Brain microvascular endothelial cell (primary cell): Measurements from ENCODE around the gene LRIF1.

Experiments used
- DNase-seq: peaks from one replicate; pipeline ENCODE4 v3.0.0-alpha.2; 2020
- H3K27ac ChIP-seq: fragments of 250-450 bp; sonication (Bioruptor Pico); 2 replicates; pipeline ENCODE4 v1.5.1; 2020; ENCODE audit warnings: mild to moderate bottlenecking, moderate library complexity
- H3K27me3 ChIP-seq: fragments of 250-450 bp; sonication (Bioruptor Pico); replicated peaks from 2 replicates; pipeline ENCODE4 v1.5.1; 2020; ENCODE audit warnings: mild to moderate bottlenecking
- H3K36me3 ChIP-seq: fragments of 250-450 bp; sonication (Bioruptor Pico); replicated peaks from 2 replicates; pipeline ENCODE4 v1.5.1; 2020; ENCODE audit warnings: mild to moderate bottlenecking
- H3K4me3 ChIP-seq: 2 replicates; pipeline ENCODE4 v1.5.1; 2011; ENCODE audit warnings: low read depth, mild to moderate bottlenecking, control low read depth, low read length, moderate library complexity
- in situ Hi-C: cut with HindIII; loops from 2 replicates; pipeline ENCODE4 v1.10.0; 2017; ENCODE audit warnings: low sequenced_read_pairs, low pct_ligation_motif_present
- TF ChIP-seq, protein P1 (sequence below): IDR thresholded peaks from 2 replicates; pipeline ENCODE4 v1.5.1; 2011; ENCODE audit warnings: low read depth, mild to moderate bottlenecking, moderate library complexity, low read length, control low read depth, inconsistent platforms; ENCODE audit errors: missing control alignments

Gene LRIF1

DNA sequence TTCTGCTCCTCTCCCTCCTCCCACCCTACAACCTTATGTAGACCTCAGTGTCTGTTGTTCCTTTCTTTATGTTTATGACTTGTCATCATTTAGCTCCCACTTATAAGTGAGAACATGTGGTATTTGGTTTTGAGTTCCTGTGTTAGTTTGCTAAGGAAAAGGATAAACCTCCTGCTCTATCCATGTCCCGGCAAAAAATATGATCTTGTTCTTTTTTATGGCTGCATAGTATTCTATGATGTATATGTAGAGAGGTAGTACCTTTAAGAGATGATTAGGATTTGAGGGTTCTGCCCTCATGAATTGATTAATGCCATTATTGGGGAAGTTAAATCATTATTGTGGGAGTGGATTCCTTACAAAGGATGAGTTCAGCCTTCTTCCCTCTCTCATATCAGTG, 41.8 kb downstream of the LRIF1 start:
- TF ChIP-seq, protein P1, sequence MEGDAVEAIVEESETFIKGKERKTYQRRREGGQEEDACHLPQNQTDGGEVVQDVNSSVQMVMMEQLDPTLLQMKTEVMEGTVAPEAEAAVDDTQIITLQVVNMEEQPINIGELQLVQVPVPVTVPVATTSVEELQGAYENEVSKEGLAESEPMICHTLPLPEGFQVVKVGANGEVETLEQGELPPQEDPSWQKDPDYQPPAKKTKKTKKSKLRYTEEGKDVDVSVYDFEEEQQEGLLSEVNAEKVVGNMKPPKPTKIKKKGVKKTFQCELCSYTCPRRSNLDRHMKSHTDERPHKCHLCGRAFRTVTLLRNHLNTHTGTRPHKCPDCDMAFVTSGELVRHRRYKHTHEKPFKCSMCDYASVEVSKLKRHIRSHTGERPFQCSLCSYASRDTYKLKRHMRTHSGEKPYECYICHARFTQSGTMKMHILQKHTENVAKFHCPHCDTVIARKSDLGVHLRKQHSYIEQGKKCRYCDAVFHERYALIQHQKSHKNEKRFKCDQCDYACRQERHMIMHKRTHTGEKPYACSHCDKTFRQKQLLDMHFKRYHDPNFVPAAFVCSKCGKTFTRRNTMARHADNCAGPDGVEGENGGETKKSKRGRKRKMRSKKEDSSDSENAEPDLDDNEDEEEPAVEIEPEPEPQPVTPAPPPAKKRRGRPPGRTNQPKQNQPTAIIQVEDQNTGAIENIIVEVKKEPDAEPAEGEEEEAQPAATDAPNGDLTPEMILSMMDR: no peak
- DNase-seq: no peak
- in situ Hi-C loops: no loop called here
- Histone ChIP-seq H3K4me3 (no peak overlapping the region), H3K27me3 (no peaks in the 10 kb centered on the region), H3K27ac (no peak overlapping the region), H3K36me3 (no peaks in the 10 kb centered on the region)

DNA sequence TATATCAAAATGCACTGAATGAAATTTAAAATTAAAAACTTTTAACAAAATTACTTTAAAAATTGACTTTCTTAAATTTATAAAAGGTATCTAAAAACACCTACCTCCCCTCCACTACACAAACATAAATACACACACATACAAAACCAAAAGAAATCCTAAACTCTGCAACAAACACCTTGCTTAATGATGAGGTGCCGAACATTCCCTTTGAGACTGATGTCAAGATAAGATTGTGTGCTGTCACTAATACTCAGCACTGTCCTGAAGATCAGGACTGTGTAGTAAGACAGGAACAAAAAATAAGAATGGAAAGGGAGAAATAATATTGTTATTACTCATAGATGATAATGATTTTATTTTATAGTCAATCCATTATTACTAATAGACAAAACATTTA, 45.7 kb downstream of the LRIF1 start:
- Histone ChIP-seq H3K4me3 (no peak overlapping the region), H3K27me3 (no peaks in the 10 kb centered on the region), H3K36me3 (no peaks in the 10 kb centered on the region), H3K27ac (no peak overlapping the region)
- in situ Hi-C loops: no loop called here
- TF ChIP-seq, protein P1: no peak
- no peak for DNase-seq

DNA sequence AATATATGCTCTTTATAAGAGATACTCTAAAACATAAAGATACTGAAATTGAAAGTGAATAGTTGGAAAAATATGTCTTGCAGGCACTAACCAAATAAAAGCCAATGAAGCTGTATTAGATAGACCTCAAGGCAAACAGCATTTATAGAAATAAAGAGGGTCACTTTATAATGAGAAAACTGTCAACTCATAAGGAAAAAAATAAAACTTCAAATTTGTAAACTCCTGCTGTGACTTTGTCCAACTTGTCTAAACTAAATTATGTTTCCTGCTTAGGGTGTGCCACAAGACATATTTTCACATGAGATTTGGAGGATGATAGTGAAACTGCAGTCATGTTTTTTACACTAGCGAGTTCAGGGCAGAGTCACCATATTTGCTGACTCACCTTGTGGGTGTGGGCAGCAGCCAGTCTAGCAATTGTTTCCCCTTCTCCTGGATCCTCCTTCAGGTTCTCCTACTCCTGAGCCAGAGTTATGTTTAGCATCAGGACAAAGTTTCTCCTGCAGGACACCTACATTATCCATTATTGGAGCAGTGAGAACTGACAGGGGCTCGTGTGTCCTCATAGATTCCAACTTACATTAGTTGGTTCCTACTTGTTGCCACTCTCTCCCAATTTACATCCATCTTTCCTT, 46.9 kb downstream of the LRIF1 start:
- Histone ChIP-seq H3K27ac (no peak overlapping the region), H3K27me3 (no peaks in the 10 kb centered on the region), H3K36me3 (no peaks in the 10 kb centered on the region), H3K4me3 (no peak overlapping the region)
- TF ChIP-seq, protein P1: no peak
- in situ Hi-C loops: no loop called here
- DNase-seq: peak; percentile 14

DNA sequence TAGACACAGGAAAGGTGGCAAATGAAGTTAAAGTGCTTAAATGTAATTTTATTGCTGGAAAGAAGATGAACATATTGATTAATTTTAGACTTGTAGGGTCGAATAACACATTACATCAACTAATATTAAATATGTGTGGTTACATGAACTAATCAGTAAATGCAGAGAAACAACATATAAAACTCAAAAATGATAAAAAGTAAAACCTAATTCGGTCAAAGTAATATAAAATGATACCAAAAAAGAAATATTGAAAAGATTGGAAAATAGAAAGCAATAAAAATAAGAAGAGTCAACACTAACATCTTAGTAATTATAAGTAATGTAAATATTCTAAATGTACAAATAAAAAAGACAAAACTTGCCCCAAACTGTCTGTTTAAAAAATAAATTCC, 47.5 kb downstream of the LRIF1 start:
- Histone ChIP-seq H3K27ac (no peak overlapping the region), H3K4me3 (no peak overlapping the region)
- TF ChIP-seq, protein P1: no peak

DNA sequence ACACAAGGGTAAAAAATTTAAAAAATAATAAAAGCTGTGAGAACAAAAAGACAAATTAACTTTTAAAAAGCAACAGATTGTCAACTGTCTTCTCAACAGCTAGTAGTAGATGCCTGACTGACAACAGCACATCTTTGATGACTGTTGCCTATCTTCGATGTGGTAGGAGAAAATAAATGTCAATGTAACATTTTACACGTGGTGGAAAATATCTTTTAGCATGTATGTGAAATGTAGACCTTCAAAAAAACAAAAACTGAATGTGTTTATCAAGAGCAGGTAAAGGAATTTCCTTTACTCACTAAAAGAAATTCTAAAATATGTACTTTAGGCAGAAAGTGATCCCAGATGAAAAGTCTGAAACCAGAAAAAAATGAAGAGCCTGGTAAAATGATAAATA, 47.9 kb downstream of the LRIF1 start:
- Histone ChIP-seq H3K4me3 (no peak overlapping the region), H3K27me3 (no peaks in the 10 kb centered on the region), H3K36me3 (no peaks in the 10 kb centered on the region), H3K27ac (no peak overlapping the region)
- TF ChIP-seq, protein P1: no peak
- in situ Hi-C loops: no loop called here
- no peak for DNase-seq

More for the DNA sequence above, 47.5 kb downstream of the LRIF1 start:
- Histone ChIP-seq H3K36me3 (no peaks in the 10 kb centered on the region), H3K27me3 (no peaks in the 10 kb centered on the region)
- DNase-seq: no peak
- in situ Hi-C loops: no loop called here

DNA sequence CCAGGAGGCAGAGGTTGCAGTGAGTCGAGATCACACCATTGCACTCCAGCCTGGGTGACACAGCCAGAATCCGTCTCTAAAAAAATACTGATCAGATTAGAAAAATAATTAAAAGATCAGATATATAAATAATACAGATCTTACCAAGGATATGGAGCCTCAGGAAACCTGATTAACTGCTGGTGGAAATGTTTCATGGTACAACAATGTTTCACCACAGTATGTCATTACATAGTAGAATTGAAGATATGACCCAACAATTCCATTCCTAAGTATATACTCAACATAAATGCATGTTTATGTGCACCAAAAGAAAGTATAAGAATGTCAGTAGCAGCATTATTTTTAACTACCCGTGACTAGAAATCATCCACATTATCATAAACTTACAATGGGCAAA, 49.0 kb downstream of the LRIF1 start:
- no peak for DNase-seq
- Histone ChIP-seq H3K27ac (no peak overlapping the region), H3K36me3 (no peaks in the 10 kb centered on the region), H3K27me3 (no peaks in the 10 kb centered on the region), H3K4me3 (no peak overlapping the region)
- in situ Hi-C loops: no loop called here
- TF ChIP-seq, protein P1: no peak
